Neural cell (in vitro differentiated cells): ENCODE results near the gene TTLL1.

Source experiments
- EZH2 ChIP-seq: fragments of 200-600, 300-800 bp; shearing (Covaris generic), sonication (generic); IDR thresholded peaks from 2 replicates; pipeline ENCODE4 v1.6.1; 2014; ENCODE audit warnings: antibody characterized with exemption, low read length, borderline replicate concordance, mild to moderate bottlenecking; ENCODE audit not compliant: insufficient read depth, poor library complexity, severe bottlenecking
- TF ChIP-seq, protein P1 (sequence below): fragments of 450-650 bp; IDR thresholded peaks from 2 replicates; pipeline ENCODE4 v1.5.1; 2014; ENCODE audit warnings: antibody characterized with exemption, mild to moderate bottlenecking, moderate library complexity; ENCODE audit not compliant: poor library complexity, severe bottlenecking

GRCh38 chr22:43096420-43096819 lies 7.2 kb upstream of the TTLL1 start:
- TF ChIP-seq EZH2: no peak
- TF ChIP-seq, protein P1, sequence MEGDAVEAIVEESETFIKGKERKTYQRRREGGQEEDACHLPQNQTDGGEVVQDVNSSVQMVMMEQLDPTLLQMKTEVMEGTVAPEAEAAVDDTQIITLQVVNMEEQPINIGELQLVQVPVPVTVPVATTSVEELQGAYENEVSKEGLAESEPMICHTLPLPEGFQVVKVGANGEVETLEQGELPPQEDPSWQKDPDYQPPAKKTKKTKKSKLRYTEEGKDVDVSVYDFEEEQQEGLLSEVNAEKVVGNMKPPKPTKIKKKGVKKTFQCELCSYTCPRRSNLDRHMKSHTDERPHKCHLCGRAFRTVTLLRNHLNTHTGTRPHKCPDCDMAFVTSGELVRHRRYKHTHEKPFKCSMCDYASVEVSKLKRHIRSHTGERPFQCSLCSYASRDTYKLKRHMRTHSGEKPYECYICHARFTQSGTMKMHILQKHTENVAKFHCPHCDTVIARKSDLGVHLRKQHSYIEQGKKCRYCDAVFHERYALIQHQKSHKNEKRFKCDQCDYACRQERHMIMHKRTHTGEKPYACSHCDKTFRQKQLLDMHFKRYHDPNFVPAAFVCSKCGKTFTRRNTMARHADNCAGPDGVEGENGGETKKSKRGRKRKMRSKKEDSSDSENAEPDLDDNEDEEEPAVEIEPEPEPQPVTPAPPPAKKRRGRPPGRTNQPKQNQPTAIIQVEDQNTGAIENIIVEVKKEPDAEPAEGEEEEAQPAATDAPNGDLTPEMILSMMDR: no peak
